GM10266 (cell line): ENCODE results near the gene VRK1.

Experiments used
- DNase-seq: peaks from one replicate; pipeline ENCODE4 v3.0.0; 2012; ENCODE audit errors: extremely low spot score
- CTCF ChIP-seq: IDR thresholded peaks from 2 replicates; pipeline ENCODE4 v1.5.1; 2012; ENCODE audit warnings: mild to moderate bottlenecking, low read depth; ENCODE audit not compliant: control insufficient read depth, insufficient read depth; ENCODE audit errors: missing control alignments

VRK1 gene

GRCh38 chr14:96832351-96832750 lies 35.2 kb downstream of the VRK1 start:
- no peak for DNase-seq
- no peak for TF ChIP-seq CTCF

GRCh38 chr14:96838449-96838848 lies 41.3 kb downstream of the VRK1 start:
- no peak for DNase-seq
- TF ChIP-seq CTCF: no peak

GRCh38 chr14:96839251-96839650 lies 42.1 kb downstream of the VRK1 start:
- no peak for DNase-seq
- TF ChIP-seq CTCF: no peak

- DNase-seq: no peak
- no peak for TF ChIP-seq CTCF
Measured at GRCh38 chr14:96843137-96843536, 46.0 kb downstream of the VRK1 start.

GRCh38 chr14:96844857-96845570 lies 47.8 kb downstream of the VRK1 start:
- peak; percentile 6 for DNase-seq
- TF ChIP-seq CTCF: no peak

GRCh38 chr14:96847451-96847850 lies 50.3 kb downstream of the VRK1 start:
- no peak for TF ChIP-seq CTCF
- DNase-seq: no peak

GRCh38 chr14:96848011-96848410 lies 50.8 kb downstream of the VRK1 start:
- DNase-seq: no peak
- no peak for TF ChIP-seq CTCF
